T-helper 1 cell treated with Interleukin-12 subunit alpha and Interleukin-12 subunit beta and Interleukin-4 antibody, amounts not matched to agents 30 μg/mL and 1 μg/mL, for 36 hours (primary cell): ENCODE measurements around the gene GADD45GIP1.
A peak's percentile ranks its signal among the peaks of the same experiment; 100 is the strongest.

ENCODE experiments used
- H3K27ac Mint-ChIP-seq: one replicate; pipeline ENCODE4 v1.8.0; 2021; ENCODE audit warnings: mild to moderate bottlenecking, mixed read lengths
- H3K27me3 Mint-ChIP-seq: one replicate; pipeline ENCODE4 v1.8.0; 2021; ENCODE audit warnings: low read depth, mixed read lengths
- H3K36me3 Mint-ChIP-seq: one replicate; pipeline ENCODE4 v1.8.0; 2021; ENCODE audit warnings: low read depth, mixed read lengths
- H3K4me1 Mint-ChIP-seq: one replicate; pipeline ENCODE4 v1.8.0; 2021; ENCODE audit warnings: low read depth, mixed read lengths
- H3K4me3 Mint-ChIP-seq: one replicate; pipeline ENCODE4 v1.8.0; 2021; ENCODE audit warnings: mild to moderate bottlenecking, moderate library complexity, mixed read lengths
- H3K9me3 Mint-ChIP-seq: one replicate; pipeline ENCODE4 v1.8.0; 2021; ENCODE audit warnings: mixed read lengths

The GADD45GIP1 gene

GRCh38 chr19:12945479-12946091 is 11.4 kb downstream of the GADD45GIP1 start, which contains the start of gene RAD23A:
TSS of gene RAD23A (plus strand) at chr19:12945862. CDS start at chr19:12945949, 87 bp downstream.
- peak within 1 kb of the TSS; percentile 93 for H3K27ac Mint-ChIP-seq
- peaks cover 68% of the 10 kb centered on the region for H3K36me3 Mint-ChIP-seq
- no peaks in the 10 kb centered on the region for H3K9me3 Mint-ChIP-seq
- peak within 1 kb of the TSS; percentile 89 for H3K4me3 Mint-ChIP-seq
- no peaks in the 10 kb centered on the region for H3K27me3 Mint-ChIP-seq
- peaks cover 37% of the 10 kb centered on the region for H3K4me1 Mint-ChIP-seq

DNA sequence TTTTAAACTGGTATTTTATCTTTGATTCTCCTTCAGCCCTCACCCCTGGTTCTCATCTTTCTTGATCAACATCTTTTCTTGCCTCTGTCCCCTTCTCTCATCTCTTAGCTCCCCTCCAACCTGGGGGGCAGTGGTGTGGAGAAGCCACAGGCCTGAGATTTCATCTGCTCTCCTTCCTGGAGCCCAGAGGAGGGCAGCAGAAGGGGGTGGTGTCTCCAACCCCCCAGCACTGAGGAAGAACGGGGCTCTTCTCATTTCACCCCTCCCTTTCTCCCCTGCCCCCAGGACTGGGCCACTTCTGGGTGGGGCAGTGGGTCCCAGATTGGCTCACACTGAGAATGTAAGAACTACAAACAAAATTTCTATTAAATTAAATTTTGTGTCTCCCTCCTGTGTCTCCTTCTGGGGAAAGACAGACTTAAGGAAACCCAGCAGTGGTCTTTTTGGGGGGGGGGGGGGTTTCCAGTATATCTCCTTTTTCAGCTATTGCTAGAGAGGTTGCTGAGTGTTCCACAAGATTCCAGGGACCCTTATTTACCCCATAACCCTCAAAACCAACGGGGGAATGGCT is 12.8 kb downstream of the GADD45GIP1 start:
- Mint-ChIP-seq H3K4me3 (no peak overlapping the region), H3K9me3 (no peaks in the 10 kb centered on the region), H3K27ac (peak overlapping the region; percentile 67), H3K27me3 (no peaks in the 10 kb centered on the region), H3K36me3 (peaks cover 74% of the 10 kb centered on the region), H3K4me1 (peaks cover 50% of the 10 kb centered on the region)

DNA sequence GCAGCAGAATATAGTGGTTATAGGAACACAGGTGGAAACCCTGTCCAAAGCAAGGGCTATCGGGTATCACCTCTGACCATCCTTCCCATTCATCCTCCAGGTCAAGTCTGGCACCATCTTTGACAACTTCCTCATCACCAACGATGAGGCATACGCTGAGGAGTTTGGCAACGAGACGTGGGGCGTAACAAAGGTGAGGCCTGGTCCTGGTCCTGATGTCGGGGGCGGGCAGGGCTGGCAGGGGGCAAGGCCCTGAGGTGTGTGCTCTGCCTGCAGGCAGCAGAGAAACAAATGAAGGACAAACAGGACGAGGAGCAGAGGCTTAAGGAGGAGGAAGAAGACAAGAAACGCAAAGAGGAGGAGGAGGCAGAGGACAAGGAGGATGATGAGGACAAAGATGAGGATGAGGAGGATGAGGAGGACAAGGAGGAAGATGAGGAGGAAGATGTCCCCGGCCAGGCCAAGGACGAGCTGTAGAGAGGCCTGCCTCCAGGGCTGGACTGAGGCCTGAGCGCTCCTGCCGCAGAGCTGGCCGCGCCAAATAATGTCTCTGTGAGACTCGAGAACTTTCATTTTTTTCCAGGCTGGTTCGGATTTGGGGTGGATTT is 13.5 kb downstream of the GADD45GIP1 start:
- Mint-ChIP-seq H3K27ac (peak overlapping the region; percentile 91), H3K27me3 (no peaks in the 10 kb centered on the region), H3K9me3 (no peaks in the 10 kb centered on the region), H3K4me3 (peak overlapping the region; percentile 19), H3K36me3 (peaks cover 79% of the 10 kb centered on the region), H3K4me1 (peaks cover 52% of the 10 kb centered on the region)

GRCh38 chr19:12940897-12941296 is 16.1 kb downstream of the GADD45GIP1 start:
- Mint-ChIP-seq H3K36me3 (peaks cover 68% of the 10 kb centered on the region), H3K27ac (peak overlapping the region; percentile 74), H3K4me3 (peak overlapping the region; percentile 99), H3K9me3 (no peaks in the 10 kb centered on the region), H3K27me3 (no peaks in the 10 kb centered on the region), H3K4me1 (peaks cover 53% of the 10 kb centered on the region)

DNA sequence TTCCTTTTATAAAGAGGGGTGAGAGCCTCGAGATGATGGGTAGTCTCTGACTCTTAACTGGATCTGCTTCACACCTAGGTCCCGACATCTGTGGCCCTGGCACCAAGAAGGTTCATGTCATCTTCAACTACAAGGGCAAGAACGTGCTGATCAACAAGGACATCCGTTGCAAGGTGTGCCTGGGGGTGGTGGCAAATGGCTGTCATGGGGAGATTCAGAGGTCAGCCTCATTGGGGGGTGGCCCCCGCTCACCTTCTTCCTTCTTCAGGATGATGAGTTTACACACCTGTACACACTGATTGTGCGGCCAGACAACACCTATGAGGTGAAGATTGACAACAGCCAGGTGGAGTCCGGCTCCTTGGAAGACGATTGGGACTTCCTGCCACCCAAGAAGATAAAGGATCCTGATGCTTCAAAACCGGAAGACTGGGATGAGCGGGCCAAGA is 17.0 kb downstream of the GADD45GIP1 start:
- H3K4me1 Mint-ChIP-seq: peaks cover 47% of the 10 kb centered on the region
- H3K9me3 Mint-ChIP-seq: no peaks in the 10 kb centered on the region
- H3K36me3 Mint-ChIP-seq: peaks cover 60% of the 10 kb centered on the region
- H3K27ac Mint-ChIP-seq: peak overlapping the region; percentile 89
- peak overlapping the region; percentile 99 for H3K4me3 Mint-ChIP-seq
- H3K27me3 Mint-ChIP-seq: no peaks in the 10 kb centered on the region

- Mint-ChIP-seq H3K4me3 (peak overlapping the region; percentile 99), H3K9me3 (no peaks in the 10 kb centered on the region), H3K4me1 (peaks cover 42% of the 10 kb centered on the region), H3K36me3 (peaks cover 50% of the 10 kb centered on the region), H3K27me3 (no peaks in the 10 kb centered on the region), H3K27ac (peak overlapping the region; percentile 89)
These were observed 18.0 kb downstream of the GADD45GIP1 start for GRCh38 chr19:12938779-12939601.

GRCh38 chr19:12937927-12938778 is 18.9 kb downstream of the GADD45GIP1 start, which contains the start of gene CALR:
TSS of gene CALR (plus strand) at chr19:12938609. CDS start at chr19:12938680, 71 bp downstream.
- H3K4me3 Mint-ChIP-seq: peak within 1 kb of the TSS; percentile 99
- no peaks in the 10 kb centered on the region for H3K27me3 Mint-ChIP-seq
- peaks cover 45% of the 10 kb centered on the region for H3K36me3 Mint-ChIP-seq
- H3K4me1 Mint-ChIP-seq: peaks cover 41% of the 10 kb centered on the region
- H3K27ac Mint-ChIP-seq: peak within 1 kb of the TSS; percentile 89
- H3K9me3 Mint-ChIP-seq: no peaks in the 10 kb centered on the region

GRCh38 chr19:12937093-12937926 is 19.7 kb downstream of the GADD45GIP1 start:
- peaks cover 48% of the 10 kb centered on the region for H3K4me1 Mint-ChIP-seq
- peaks cover 44% of the 10 kb centered on the region for H3K36me3 Mint-ChIP-seq
- H3K9me3 Mint-ChIP-seq: no peaks in the 10 kb centered on the region
- peak overlapping the region; percentile 89 for H3K27ac Mint-ChIP-seq
- no peaks in the 10 kb centered on the region for H3K27me3 Mint-ChIP-seq
- peak overlapping the region; percentile 99 for H3K4me3 Mint-ChIP-seq

GRCh38 chr19:12936582-12936981 is 20.4 kb downstream of the GADD45GIP1 start:
- no peak overlapping the region for H3K4me3 Mint-ChIP-seq
- peaks cover 40% of the 10 kb centered on the region for H3K36me3 Mint-ChIP-seq

DNA sequence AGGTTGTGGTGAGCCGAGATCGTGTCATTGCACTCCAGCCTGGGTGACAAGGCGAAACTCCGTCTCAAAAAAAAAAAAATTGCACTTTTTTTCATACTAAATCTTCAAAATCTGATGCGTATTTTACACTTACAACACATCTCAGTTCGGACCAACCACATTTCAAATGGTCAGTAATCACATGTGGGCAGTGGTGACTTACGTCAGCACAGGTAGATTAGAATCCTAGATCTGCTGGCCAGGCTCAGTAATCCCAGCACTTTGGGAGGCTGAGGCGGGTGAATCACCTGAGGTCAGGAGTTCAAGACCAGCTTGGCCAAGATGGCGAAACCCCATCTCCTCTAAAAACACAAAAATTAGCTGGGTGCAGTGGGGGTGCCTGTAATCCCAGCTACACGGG is 22.0 kb downstream of the GADD45GIP1 start:
- no peaks in the 10 kb centered on the region for H3K9me3 Mint-ChIP-seq
- H3K4me1 Mint-ChIP-seq: peaks cover 38% of the 10 kb centered on the region
- H3K36me3 Mint-ChIP-seq: peaks cover 28% of the 10 kb centered on the region
- H3K27ac Mint-ChIP-seq: peak overlapping the region; percentile 31
- no peaks in the 10 kb centered on the region for H3K27me3 Mint-ChIP-seq
- H3K4me3 Mint-ChIP-seq: no peak overlapping the region

More at GRCh38 chr19:12936582-12936981, 20.4 kb downstream of the GADD45GIP1 start:
- Mint-ChIP-seq H3K27ac (peak overlapping the region; percentile 62), H3K4me1 (peaks cover 48% of the 10 kb centered on the region), H3K9me3 (no peaks in the 10 kb centered on the region), H3K27me3 (no peaks in the 10 kb centered on the region)

DNA sequence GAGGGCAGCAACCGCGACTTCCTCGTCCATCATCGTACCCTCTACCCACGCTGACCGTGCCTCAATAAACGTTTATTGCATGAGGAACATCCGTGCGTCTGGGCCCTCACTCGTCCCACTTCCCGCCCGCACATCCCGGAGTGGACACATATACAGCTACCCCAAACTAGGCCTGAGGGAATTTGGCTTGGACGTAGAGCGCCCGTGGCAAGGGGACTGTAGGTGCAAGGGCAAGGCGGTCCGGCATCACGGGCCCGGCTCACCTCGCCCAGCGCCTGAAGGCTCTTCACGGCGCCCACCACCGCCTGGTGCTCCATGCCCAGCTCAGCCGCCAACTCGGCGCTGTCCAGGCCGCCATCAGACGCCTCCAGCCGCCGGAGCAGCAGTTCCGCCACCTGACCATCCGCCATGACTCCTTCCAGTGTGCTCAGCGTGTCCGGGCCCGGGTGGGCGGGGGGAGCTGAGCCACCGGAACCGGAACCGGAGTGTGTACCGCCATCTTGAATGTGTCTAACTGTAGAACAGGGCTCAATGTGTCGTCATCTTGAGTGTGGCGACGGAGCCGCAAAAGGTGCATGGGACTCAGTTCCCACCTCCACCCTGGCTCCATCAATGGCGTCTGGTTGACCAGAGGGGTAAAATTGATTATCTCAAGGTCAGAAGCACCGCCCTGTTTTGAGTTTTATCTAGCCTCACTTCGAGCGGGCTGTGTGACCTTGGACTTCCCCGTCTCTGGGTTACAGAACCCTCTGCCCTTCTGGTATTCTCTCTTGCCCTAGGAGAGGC is 23.5 kb downstream of the GADD45GIP1 start, which contains the start of gene FARSA:
FARSA (minus strand) TSS at position 425 of the 786 bp plus-strand sequence; CDS start at position 410, 15 bp downstream.
- no peaks in the 10 kb centered on the region for H3K27me3 Mint-ChIP-seq
- peak within 1 kb of the TSS; percentile 90 for H3K27ac Mint-ChIP-seq
- H3K4me1 Mint-ChIP-seq: peaks cover 27% of the 10 kb centered on the region
- peaks cover 20% of the 10 kb centered on the region for H3K36me3 Mint-ChIP-seq
- H3K9me3 Mint-ChIP-seq: no peaks in the 10 kb centered on the region
- peak within 1 kb of the TSS; percentile 99 for H3K4me3 Mint-ChIP-seq
